Fibroblast of mammary gland (primary cell): Measurements from ENCODE around the gene LIPG.
"Not testable (repeated sequence)": the region's sequence is repeated elsewhere in the genome, so short reads cannot be mapped to it uniquely, and the experiment has no call there.

Experiments
- DNase-seq: peaks from one replicate; pipeline ENCODE4 v3.0.0-alpha.2; 2010; ENCODE audit warnings: low read depth
- H3K4me3 ChIP-seq: 2 replicates; pipeline ENCODE4 v1.5.1; 2011; ENCODE audit warnings: low read depth, mild to moderate bottlenecking, low read length, moderate library complexity; ENCODE audit not compliant: control insufficient read depth
- TF ChIP-seq, protein P1 (sequence below): conservative IDR thresholded peaks from 2 replicates; pipeline ENCODE4 v1.5.1; 2011; ENCODE audit warnings: low read depth, low read length, inconsistent platforms; ENCODE audit not compliant: control insufficient read depth, insufficient read depth

The LIPG gene

GRCh38 chr18:49569724-49570123, 7.9 kb downstream of the LIPG start:
- H3K4me3 ChIP-seq, result no peak overlapping the region
- TF ChIP-seq, protein P1, sequence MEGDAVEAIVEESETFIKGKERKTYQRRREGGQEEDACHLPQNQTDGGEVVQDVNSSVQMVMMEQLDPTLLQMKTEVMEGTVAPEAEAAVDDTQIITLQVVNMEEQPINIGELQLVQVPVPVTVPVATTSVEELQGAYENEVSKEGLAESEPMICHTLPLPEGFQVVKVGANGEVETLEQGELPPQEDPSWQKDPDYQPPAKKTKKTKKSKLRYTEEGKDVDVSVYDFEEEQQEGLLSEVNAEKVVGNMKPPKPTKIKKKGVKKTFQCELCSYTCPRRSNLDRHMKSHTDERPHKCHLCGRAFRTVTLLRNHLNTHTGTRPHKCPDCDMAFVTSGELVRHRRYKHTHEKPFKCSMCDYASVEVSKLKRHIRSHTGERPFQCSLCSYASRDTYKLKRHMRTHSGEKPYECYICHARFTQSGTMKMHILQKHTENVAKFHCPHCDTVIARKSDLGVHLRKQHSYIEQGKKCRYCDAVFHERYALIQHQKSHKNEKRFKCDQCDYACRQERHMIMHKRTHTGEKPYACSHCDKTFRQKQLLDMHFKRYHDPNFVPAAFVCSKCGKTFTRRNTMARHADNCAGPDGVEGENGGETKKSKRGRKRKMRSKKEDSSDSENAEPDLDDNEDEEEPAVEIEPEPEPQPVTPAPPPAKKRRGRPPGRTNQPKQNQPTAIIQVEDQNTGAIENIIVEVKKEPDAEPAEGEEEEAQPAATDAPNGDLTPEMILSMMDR, result no peak
- no peak for DNase-seq

- H3K4me3 ChIP-seq, result no peak overlapping the region
- no peak for DNase-seq
- TF ChIP-seq, protein P1, result no peak
These were observed 9.0 kb downstream of the LIPG start for GRCh38 chr18:49570836-49571235.

DNA sequence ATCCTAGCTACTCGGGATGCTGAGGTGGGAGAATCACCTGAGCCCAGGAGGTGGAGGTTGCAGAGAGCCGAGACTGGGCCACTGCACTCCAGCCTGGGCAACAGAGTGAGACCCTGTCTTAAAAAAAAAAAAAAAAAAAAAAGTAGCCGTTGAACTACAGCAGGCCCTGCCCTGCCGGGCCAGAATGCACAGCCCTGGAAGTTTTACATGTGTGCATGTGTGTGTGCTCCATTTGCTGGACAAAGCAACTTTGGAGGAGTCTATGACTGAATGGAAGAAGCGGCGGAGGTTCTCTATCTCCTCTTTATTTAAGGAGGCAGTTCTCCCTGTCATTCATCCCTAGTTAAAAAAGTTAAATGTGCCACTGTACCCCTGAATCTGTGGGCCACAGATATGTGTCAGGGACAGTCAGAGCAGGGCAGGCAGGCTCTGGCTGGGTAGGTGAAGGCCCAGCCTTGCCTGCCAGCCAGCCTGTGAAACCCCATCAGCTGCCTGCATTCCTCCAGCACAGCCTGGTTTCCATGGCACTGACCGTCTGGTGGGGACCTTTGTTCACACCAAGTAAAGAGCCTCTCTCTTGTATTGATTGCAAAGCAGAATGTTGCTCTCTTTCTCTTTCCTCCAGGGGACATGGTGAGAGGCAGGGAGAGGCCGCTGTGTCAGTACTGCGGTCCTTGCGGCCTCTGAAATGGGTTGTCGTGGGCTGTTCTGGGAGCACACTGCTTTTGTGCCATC, 10.9 kb downstream of the LIPG start:
- no peak for DNase-seq
- TF ChIP-seq, protein P1, result no peak
- no peak overlapping the region for H3K4me3 ChIP-seq

DNA sequence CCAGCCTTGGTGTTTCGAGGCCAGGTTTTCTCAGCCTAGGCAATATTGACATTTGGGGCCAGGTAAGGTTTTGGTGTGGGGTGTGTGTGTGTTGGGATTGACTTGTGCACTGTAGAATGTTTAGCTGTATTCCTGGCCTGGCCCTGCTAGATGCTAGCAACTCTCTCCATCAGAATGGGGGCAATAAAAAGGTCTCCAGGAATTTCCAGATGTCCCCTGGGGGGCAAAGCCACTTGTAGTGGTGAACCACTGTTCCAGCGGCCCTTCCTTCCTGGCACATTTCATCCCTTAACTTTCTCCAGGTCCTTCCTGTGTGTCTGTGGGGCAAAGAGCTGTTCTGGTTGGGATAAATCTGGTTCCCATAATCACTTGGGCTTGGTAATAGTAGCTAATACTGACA, 12.0 kb downstream of the LIPG start:
- DNase-seq, result no peak
- TF ChIP-seq, protein P1, result no peak
- H3K4me3 ChIP-seq, result no peak overlapping the region

GRCh38 chr18:49579041-49579440, 17.2 kb downstream of the LIPG start:
- H3K4me3 ChIP-seq, DNase-seq: not testable (repeated sequence)

- not testable (repeated sequence) for H3K4me3 ChIP-seq, DNase-seq
These were observed 17.7 kb downstream of the LIPG start for GRCh38 chr18:49579583-49579982.

- no peak for DNase-seq
- no peak overlapping the region for H3K4me3 ChIP-seq
- TF ChIP-seq, protein P1, result no peak
These were observed 18.4 kb downstream of the LIPG start for GRCh38 chr18:49580279-49580678.

DNA sequence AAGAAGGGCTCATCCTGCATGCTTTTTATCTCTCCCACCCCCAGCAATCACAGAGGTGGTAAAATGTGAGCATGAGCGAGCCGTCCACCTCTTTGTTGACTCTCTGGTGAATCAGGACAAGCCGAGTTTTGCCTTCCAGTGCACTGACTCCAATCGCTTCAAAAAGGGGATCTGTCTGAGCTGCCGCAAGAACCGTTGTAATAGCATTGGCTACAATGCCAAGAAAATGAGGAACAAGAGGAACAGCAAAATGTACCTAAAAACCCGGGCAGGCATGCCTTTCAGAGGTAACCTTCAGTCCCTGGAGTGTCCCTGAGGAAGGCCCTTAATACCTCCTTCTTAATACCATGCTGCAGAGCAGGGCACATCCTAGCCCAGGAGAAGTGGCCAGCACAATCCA, 19.5 kb downstream of the LIPG start:
- TF ChIP-seq, protein P1, result no peak
- H3K4me3 ChIP-seq, result no peak overlapping the region
- DNase-seq, result no peak
